ENCODE results near the gene GDA.

- TF ChIP-seq, protein P1, sequence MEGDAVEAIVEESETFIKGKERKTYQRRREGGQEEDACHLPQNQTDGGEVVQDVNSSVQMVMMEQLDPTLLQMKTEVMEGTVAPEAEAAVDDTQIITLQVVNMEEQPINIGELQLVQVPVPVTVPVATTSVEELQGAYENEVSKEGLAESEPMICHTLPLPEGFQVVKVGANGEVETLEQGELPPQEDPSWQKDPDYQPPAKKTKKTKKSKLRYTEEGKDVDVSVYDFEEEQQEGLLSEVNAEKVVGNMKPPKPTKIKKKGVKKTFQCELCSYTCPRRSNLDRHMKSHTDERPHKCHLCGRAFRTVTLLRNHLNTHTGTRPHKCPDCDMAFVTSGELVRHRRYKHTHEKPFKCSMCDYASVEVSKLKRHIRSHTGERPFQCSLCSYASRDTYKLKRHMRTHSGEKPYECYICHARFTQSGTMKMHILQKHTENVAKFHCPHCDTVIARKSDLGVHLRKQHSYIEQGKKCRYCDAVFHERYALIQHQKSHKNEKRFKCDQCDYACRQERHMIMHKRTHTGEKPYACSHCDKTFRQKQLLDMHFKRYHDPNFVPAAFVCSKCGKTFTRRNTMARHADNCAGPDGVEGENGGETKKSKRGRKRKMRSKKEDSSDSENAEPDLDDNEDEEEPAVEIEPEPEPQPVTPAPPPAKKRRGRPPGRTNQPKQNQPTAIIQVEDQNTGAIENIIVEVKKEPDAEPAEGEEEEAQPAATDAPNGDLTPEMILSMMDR (IDR thresholded peaks at IDR 0.05): no peak
- TF ChIP-seq POLR2A (IDR thresholded peaks at IDR 0.05): no peak
Measured at GRCh38 chr9:72202009-72202408, 52.8 kb downstream of the GDA start.

Measured in Peyer's patch (tissue), 4 donors.